GM23338 (cell line): ENCODE measurements around the gene SPRY4. TPM values are rescaled to one million over a fixed set of nuclear protein-coding genes. Genes with fewer than 3 reads are reported as not detected.
A peak's percentile ranks its signal among the peaks of the same experiment; 100 is the strongest.

Experiments
- ATAC-seq: fragments of 200-7000 bp; cut with Tn5 transposase; 3 replicates; pipeline ENCODE4 v1.9.1; 2020
- DNase-seq: peaks from one replicate; pipeline ENCODE4 v3.0.0-alpha.2; 2015; ENCODE audit warnings: low spot score
- H2AFZ ChIP-seq: fragments of 200-600 bp; sonication (generic); 2 replicates; pipeline ENCODE4 v1.8.0; 2016; ENCODE audit warnings: antibody characterized with exemption, mild to moderate bottlenecking, moderate library complexity
- H3F3A ChIP-seq: fragments of 200-600 bp; sonication (generic); replicated peaks from 2 replicates; pipeline ENCODE4 v1.8.0; 2017; ENCODE audit warnings: antibody characterized with exemption, mixed run types, low read depth
- H3K27ac ChIP-seq: fragments of 200-600 bp; sonication (generic); 2 replicates; pipeline ENCODE4 v1.6.1; 2016; ENCODE audit warnings: low read depth
- H3K27me3 ChIP-seq: fragments of 200-600 bp; sonication (generic); 2 replicates; pipeline ENCODE4 v1.8.0; 2016; ENCODE audit warnings: mild to moderate bottlenecking, mixed run types, moderate library complexity; ENCODE audit not compliant: insufficient read depth
- H3K36me3 ChIP-seq: fragments of 200-600 bp; sonication (generic); 2 replicates; pipeline ENCODE4 v1.8.0; 2016; ENCODE audit warnings: mild to moderate bottlenecking; ENCODE audit not compliant: insufficient read depth
- H3K4me1 ChIP-seq: fragments of 200-600 bp; sonication (generic); 2 replicates; pipeline ENCODE4 v1.8.0; 2016; ENCODE audit warnings: mild to moderate bottlenecking, moderate library complexity; ENCODE audit not compliant: insufficient read depth
- H3K4me2 ChIP-seq: fragments of 200-600 bp; sonication (generic); 2 replicates; pipeline ENCODE4 v1.7.1; 2017; ENCODE audit warnings: mixed run types
- H3K4me3 ChIP-seq: fragments of 200-600 bp; sonication (generic); 2 replicates; pipeline ENCODE4 v1.6.1; 2016; ENCODE audit warnings: mixed run types
- H3K79me2 ChIP-seq: fragments of 200-600 bp; sonication (generic); replicated peaks from 2 replicates; pipeline ENCODE4 v1.8.0; 2017; ENCODE audit warnings: mild to moderate bottlenecking; ENCODE audit not compliant: insufficient read depth
- H3K9me2 ChIP-seq: fragments of 200-600 bp; sonication (generic); 2 replicates; pipeline ENCODE4 v1.8.0; 2017; ENCODE audit not compliant: insufficient read depth
- H4K20me1 ChIP-seq: fragments of 200-600 bp; sonication (generic); replicated peaks from 2 replicates; pipeline ENCODE4 v1.8.0; 2017; ENCODE audit warnings: mild to moderate bottlenecking; ENCODE audit not compliant: insufficient read depth
- H3K27ac Mint-ChIP-seq: 2 replicates; pipeline ENCODE4 v1.8.0; 2020; ENCODE audit warnings: inconsistent platforms, mild to moderate bottlenecking, moderate library complexity, mixed read lengths
- H3K27me3 Mint-ChIP-seq: 3 replicates; pipeline ENCODE4 v1.8.0; 2022; ENCODE audit warnings: low read depth, mild to moderate bottlenecking, moderate library complexity, mixed read lengths, inconsistent platforms; ENCODE audit not compliant: insufficient read depth, poor library complexity
- H3K36me3 Mint-ChIP-seq: 3 replicates; pipeline ENCODE4 v1.8.0; 2021; ENCODE audit warnings: low read depth, mild to moderate bottlenecking, inconsistent platforms, moderate library complexity, mixed read lengths
- H3K4me1 Mint-ChIP-seq: 3 replicates; pipeline ENCODE4 v1.8.0; 2020; ENCODE audit warnings: mild to moderate bottlenecking, inconsistent platforms, mixed read lengths
- H3K4me3 Mint-ChIP-seq: 3 replicates; pipeline ENCODE4 v1.8.0; 2021; ENCODE audit warnings: moderate library complexity, mild to moderate bottlenecking, inconsistent platforms, mixed read lengths
- H3K9me3 Mint-ChIP-seq: 3 replicates; pipeline ENCODE4 v1.8.0; 2020; ENCODE audit warnings: moderate library complexity, mild to moderate bottlenecking, inconsistent platforms, mixed read lengths
- CREB1 ChIP-seq: fragments of 250-450 bp; sonication (Bioruptor Pico); IDR thresholded peaks from 2 replicates; pipeline ENCODE4 v1.5.0; 2020; ENCODE audit warnings: low read depth, mild to moderate bottlenecking, moderate library complexity
- CTCF ChIP-seq, 2 experiments: fragments of 200-600 bp in 1 of 2; sonication (generic) in 1 of 2; conservative IDR thresholded peaks; 2 replicates each; pipeline versions ENCODE4 v1.5.1 to v1.6.1; 2016 to 2017; ENCODE audit warnings: antibody characterized with exemption in 2 of 2, low read depth in 2 of 2, mild to moderate bottlenecking in 2 of 2, moderate library complexity in 1 of 2
- EZH2 ChIP-seq: fragments of 200-600 bp; sonication (generic); IDR thresholded peaks from one replicate; pipeline ENCODE4 v1.8.0; 2017; ENCODE audit warnings: antibody characterized with exemption, mild to moderate bottlenecking, low read depth; ENCODE audit not compliant: unreplicated experiment
- NANOG ChIP-seq: IDR thresholded peaks from 2 replicates; pipeline ENCODE4 v1.6.1; 2016; ENCODE audit warnings: antibody characterized with exemption, borderline replicate concordance
- POLR2AphosphoS5 ChIP-seq: IDR thresholded peaks from 2 replicates; pipeline ENCODE4 v1.6.1; 2016; ENCODE audit warnings: antibody characterized with exemption, low read depth
- STAT1 ChIP-seq: IDR thresholded peaks from one replicate; pipeline ENCODE4 v1.6.1; 2016; ENCODE audit warnings: antibody characterized with exemption; ENCODE audit not compliant: unreplicated experiment
- ZNF114 ChIP-seq: fragments of 250-450 bp; sonication (Bioruptor Pico); IDR thresholded peaks from 2 replicates; pipeline ENCODE4 v1.5.0; 2020; ENCODE audit warnings: mild to moderate bottlenecking, moderate library complexity
- ZNF462 ChIP-seq: fragments of 250-450 bp; sonication (Bioruptor Pico); IDR thresholded peaks from 2 replicates; pipeline ENCODE4 v1.5.0; 2020; ENCODE audit warnings: mild to moderate bottlenecking, moderate library complexity
- polyA plus RNA-seq: library from polyadenylated mRNA; unstranded; fragments of >200 nt; fragmentation: Nextera tagmentation; extraction: Ambion mirVana; gene quantifications from 2 replicates; pipeline ENCODE4 v1.2.1, GENCODE V29; 2016
- total RNA-seq: library from RNA; depleted of rRNA; stranded (reverse); fragments of >200 nt; shearing (Covaris generic); gene quantifications from 2 replicates; pipeline ENCODE4 v1.2.3, GENCODE V29; 2014

SPRY4 gene
- total and polyA plus RNA-seq, 2 experiments from 2014 or later = 70.6 to 240 TPM

- Histone ChIP-seq H3F3A (peaks cover 61% of the 10 kb centered on the region), H3K4me2 (no peak overlapping the region), H3K9me2 (no peaks in the 10 kb centered on the region; the same call in 1 of the 2 replicates), H4K20me1 (peaks cover 32% of the 10 kb centered on the region), H3K4me3 (no peak overlapping the region), H3K4me1 (peaks cover 44% of the 10 kb centered on the region), H3K27ac (0 out of 2 replicates have a peak overlapping the region, but pooled peaks have one; percentile 64), H2AFZ (no peak overlapping the region), H3K27me3 (no peaks in the 10 kb centered on the region), H3K36me3 (peaks cover 14% of the 10 kb centered on the region), H3K79me2 (peaks cover 90% of the 10 kb centered on the region)
- DNase-seq = no peak
- peaks cover 51% of the 10 kb centered on the region for H3K4me1 Mint-ChIP-seq
- no peaks in the 10 kb centered on the region; the same call in 1 of the 3 replicates for H3K9me3 Mint-ChIP-seq
- H3K27ac Mint-ChIP-seq = no peak overlapping the region
- peaks cover 49% of the 10 kb centered on the region for H3K36me3 Mint-ChIP-seq
- H3K27me3 Mint-ChIP-seq = peaks cover 40% of the 10 kb centered on the region
- ATAC-seq = no peak
- TF ChIP-seq POLR2AphosphoS5 = peak; percentile 29
- no peak for TF ChIP-seq ZNF114
- H3K4me3 Mint-ChIP-seq = no peak overlapping the region
These were observed 19.6 kb downstream of the SPRY4 start for GRCh38 chr5:142305211-142305610.

GRCh38 chr5:142304013-142304701, 20.7 kb downstream of the SPRY4 start:
- H3K4me3 Mint-ChIP-seq = no peak overlapping the region
- peaks cover 89% of the 10 kb centered on the region for H3K79me2 ChIP-seq
- TF ChIP-seq NANOG = no peak
- TF ChIP-seq EZH2 = no peak
- TF ChIP-seq CREB1 (CRISPR knock-in tag) = no peak
- no peak for TF ChIP-seq ZNF462 (CRISPR knock-in tag)
- peak; percentile 2; the same call in 1 of the 2 replicates for TF ChIP-seq POLR2AphosphoS5
- TF ChIP-seq ZNF114 = no peak
- TF ChIP-seq STAT1 = no peak
- no peak for TF ChIP-seq CTCF (conservative IDR thresholded peaks at IDR 0.05; ENCODE audit: low read depth in 2 of 2)
- H3K27me3 ChIP-seq = no peaks in the 10 kb centered on the region
- H3K27ac ChIP-seq = peak overlapping the region; percentile 63
- H3K4me1 ChIP-seq = peaks cover 44% of the 10 kb centered on the region
- H3K9me3 Mint-ChIP-seq = no peaks in the 10 kb centered on the region; the same call in 1 of the 3 replicates
- H4K20me1 ChIP-seq = peaks cover 22% of the 10 kb centered on the region; the same call in 1 of the 2 replicates
- ATAC-seq (no peak), DNase-seq (no peak)
- H3K27me3 Mint-ChIP-seq = peaks cover 33% of the 10 kb centered on the region
- no peaks in the 10 kb centered on the region; the same call in 1 of the 2 replicates for H3K9me2 ChIP-seq
- peaks cover 5% of the 10 kb centered on the region for H3K36me3 ChIP-seq
- H3K4me3 ChIP-seq = no peak overlapping the region
- peaks cover 41% of the 10 kb centered on the region for H3K4me1 Mint-ChIP-seq
- H3K36me3 Mint-ChIP-seq = peaks cover 42% of the 10 kb centered on the region
- H3F3A ChIP-seq = peaks cover 53% of the 10 kb centered on the region
- 0 out of 2 replicates have a peak overlapping the region, but pooled peaks have one; percentile 26 for H3K4me2 ChIP-seq
- H3K27ac Mint-ChIP-seq = no peak overlapping the region; the same call in 1 of the 2 replicates
- no peak overlapping the region for H2AFZ ChIP-seq
